GM18508 (cell line): ENCODE data around the gene PTPRE.

Experiments used
- ATAC-seq: cut with Tn5 transposase; IDR thresholded peaks from one replicate; pipeline ENCODE4 v1.9.1; 2021; ENCODE audit warnings: moderate number of reproducible peaks; ENCODE audit not compliant: insufficient read depth, unreplicated experiment

Gene PTPRE

DNA sequence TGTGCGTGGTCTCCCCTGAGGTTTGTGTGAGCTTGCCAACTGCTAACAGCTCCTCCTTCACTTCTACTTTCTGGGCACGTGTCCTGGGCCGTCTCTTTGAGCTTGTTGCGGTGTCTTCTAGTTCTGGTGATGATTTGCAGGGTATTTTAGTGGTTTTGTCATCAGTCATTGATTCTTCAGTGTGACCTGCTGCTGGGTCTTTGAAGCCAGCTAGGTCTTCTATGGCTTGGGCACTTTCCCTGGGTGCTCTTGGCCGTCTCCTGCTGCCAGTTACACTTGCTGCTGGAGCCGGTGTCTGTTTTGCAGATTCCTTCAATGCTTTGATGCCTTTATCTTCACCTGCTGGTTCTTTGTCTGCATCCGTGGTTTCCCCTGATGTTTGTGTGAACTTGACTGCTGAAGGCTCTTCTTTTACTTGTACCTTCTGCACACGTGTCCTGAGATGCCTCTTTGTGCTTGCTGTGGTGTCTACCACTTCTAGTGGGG lies 196.4 kb downstream of the PTPRE start:
- ATAC-seq: no peak

DNA sequence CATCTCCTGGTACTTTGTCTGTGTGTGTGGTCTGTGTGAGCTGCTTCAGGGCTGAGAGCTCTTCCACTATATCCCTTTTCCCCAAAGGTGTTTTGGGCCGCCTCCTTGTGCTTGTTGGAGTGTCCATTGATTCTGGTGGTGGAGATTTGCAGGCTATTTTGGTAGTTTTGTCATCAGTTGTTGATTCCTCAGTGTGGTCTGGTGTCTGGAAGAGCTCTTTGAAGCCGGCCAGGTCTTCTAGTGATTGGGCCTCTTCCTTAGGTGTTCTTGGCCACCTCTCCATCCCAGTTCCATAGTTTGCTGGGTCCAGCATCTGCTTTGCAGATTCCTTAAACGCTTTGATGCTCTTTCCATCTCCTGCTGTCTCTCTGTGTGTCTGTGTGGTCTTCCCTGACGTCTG lies 198.5 kb downstream of the PTPRE start:
- ATAC-seq: no peak

DNA sequence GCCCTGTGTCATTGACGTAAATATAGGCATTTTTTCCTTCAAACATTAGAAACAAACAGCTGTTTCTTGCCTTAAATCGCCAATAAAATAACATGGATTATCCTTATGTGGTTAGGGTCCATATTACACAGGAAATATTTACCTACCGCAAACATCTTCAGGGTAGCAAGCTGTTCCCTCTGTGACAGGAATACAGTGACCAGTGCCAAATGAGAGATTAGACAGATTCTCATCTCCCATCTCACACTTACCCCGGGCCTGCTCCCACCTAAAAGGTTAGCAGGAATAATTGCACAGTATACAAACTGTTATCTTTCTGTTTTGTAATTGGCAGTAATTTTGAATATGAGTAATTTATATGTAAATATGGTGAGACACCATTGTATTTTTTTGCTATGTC lies 202.8 kb downstream of the PTPRE start:
- ATAC-seq: no peak

DNA sequence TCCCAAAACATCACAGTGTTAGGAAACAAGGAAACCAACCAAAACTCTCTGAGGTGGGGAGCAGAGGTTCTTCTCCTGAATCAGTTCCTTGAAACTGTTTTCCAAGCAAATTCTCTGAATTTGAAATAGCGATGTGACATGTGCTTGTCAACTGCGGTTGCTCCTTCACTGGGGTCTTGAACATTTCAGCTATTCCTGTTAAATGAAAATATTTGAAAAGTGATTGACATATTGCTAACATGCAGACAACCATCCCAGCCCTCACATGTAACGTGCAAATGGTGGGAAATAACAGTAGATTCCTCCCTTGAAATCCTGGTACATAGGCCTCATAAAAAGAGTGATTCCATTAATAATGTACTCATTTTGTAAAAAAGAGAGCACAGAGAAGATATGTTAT lies 203.4 kb downstream of the PTPRE start:
- no peak for ATAC-seq

DNA sequence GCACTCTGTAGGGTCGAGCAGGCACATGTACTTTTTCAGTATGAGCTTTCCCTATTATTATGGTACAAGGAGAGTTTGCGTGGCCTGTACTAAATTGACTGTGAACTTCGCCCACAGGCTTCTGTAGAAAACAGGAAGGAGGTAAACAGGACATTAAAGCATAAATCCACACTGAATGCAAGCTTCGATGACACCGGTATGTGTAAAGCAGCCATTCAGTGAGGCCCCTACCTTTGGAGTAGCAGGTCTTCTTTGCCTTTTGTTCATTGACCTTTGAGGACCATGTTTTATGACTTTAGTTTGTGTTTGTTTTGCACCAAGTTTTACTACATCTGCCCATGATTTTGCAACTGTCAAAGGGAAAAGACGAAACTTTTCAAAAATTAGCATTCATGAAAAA lies 204.8 kb downstream of the PTPRE start:
- no peak for ATAC-seq

DNA sequence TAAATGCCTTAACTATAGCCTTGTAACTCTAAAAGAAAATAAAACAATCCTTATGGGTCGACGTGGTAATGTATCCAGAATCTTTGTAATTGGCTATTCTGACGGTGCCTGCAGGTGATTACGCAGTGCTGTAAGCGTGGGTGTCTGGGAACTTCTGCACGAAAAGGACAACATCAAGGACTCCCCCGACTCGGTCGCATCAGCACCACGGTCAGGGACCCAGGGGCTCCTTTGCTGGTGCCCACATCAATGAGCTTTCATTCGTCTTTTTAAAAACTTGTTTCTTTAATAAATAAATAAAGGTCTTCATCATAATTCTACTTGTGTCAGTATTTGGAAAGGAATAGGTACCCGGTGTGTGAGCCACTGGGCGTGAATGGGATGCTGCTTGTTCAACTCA lies 206.1 kb downstream of the PTPRE start:
- ATAC-seq: no peak

DNA sequence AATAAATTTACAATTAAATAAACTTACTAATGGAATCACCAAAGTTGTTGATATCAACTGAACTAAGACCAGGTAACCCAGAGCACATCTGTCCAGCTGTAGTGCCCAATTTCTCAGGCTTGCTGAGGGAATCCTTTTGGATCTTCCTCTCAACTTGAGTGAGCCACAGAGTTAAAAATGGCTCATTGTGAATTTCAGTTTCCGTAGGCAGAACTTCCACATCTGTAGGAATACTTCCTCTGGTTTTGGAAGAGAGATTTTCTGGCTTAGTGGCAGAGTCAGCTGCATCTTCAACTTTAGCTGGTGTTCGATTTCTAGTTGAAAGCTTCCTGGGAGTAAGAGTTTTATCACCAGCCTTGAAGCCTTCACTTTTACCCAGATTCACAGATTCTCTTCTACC lies 208.0 kb downstream of the PTPRE start:
- ATAC-seq: no peak

DNA sequence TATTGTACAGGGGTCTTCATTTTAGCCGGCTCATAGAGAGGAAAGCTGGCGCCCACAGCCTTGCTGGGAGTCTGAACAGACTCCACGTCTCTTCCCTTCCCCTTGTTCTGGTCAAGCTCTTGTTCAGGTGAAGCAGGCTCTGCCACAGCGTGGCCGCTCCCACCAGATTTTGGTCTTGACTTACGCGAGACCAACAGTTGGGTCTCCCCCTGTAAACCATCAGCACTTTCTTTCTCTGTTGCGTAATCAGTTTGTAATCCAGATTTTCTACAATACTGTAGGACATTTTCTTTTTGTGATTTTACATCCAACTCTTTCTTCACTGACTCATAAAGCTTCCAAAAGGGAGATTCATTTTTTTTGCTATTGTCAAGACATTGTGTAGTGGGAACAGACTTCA lies 208.5 kb downstream of the PTPRE start:
- ATAC-seq: no peak

DNA sequence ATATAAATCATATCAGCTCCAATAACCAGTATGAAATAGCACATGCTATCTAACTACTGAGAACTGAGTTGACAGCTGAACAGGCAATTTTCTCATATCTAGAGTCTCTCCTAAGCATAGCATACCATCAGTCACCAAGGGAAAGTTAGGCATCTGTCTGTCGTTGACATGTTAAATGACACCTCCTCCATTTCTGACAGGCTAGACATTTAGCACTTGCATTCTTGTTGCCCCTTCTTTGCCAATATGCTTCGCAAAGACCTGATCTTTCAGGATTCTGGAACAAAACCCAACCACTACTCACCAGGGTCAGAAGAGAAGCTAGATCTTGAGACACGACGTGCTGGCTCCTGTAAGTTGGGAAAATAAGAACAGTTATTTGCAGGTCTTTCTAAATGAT lies 209.3 kb downstream of the PTPRE start:
- no peak for ATAC-seq

DNA sequence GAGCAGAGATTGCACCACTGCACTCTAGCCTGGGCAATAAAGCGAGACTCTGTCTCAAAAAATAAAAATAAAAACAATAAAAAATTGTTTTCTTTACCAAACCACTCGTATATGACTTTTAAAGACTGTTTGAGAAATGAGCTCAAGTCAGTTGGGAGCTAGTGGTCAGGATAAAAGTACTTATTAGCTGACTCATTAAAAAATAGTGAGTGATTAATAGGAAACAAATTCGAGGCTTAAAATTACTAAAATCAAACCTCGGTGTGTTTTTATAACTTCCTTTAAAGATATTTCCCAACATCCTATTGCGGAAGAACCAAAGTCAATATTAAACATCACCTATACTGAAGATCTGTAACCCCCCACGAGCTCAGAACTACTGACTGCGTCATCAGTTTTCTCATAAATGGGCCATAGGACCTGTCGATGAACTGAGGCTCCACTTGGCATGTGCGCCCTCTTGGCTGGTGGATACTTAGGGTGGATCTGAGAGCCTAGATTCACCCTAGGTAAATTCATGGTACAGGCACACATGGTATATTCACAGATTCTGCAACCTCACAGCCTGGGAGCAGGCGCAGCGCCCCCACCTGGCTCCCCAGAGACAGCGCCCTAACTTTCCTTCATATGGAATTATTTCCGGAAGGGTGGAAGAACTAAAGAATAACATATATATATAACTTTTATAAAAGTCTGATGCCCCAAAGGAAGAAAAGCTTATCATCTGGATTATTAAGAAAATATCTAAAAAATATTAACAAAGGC lies 210.1 kb downstream of the PTPRE start:
- ATAC-seq: no peak

DNA sequence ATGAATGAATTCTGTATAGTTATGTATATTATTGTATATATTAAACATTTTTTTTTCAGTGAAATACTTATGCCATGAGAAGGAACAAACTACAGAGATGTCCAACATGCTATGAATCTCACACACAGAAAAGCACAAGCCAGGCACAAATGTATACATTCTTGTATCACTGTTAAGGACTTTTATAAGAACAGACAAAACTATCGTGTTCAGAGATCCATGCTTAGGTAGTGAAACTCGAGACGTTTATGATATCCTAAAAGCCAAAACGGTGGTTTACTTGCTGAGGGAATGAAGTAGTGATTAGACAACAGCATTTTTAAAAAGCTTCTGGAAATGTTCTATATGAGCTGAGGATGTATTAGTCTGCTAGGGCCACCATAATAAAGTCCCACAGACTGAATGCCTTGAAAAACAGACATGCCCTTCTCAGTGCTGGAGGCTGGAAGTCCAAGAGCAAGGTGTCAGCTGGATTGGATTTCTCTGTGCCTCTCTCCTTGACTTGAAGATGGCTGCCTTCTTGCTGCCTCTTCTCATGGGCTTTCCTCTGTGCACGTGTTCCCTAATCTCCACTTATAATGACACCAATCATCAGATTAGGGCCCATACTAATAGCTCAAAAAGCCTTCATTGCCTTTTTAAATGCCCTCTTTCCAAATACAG lies 215.0 kb downstream of the PTPRE start:
- no peak for ATAC-seq

DNA sequence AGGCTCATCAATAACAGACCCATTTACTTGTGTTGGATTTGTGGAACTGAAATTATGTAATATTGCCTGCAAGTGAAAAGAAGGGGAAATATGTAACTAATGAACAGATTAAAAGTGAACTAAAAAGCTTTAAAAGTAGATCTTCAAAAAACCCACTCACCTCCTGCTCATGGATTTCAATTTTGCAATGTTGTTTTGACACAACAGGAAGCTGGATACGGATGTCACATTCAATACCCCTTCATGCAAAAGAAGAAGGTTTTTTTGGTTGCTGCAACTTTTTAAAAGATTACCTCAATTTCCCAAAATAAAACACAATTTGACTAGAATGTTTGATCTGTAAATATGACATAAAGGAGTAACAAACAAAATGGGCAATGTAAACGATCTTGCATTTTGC lies 216.0 kb downstream of the PTPRE start:
- no peak for ATAC-seq

DNA sequence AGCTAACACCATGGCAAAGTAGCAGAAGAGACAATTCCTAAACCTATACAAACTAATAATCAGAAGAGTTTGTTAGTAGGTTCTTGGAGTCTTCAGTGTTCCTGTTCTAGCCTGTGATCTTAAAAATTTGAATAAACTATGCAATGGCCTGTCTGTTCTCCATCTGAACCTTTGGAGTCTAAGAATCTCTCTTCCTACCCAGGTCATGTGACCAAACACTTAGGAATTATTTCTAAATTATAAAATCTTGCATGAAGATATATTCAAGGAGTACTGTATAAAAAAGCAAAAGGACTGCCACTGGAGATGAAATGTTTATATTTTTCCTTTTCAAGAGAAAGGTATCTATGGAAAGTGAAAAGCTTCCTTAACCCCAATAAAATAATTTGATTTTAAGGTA lies 216.9 kb downstream of the PTPRE start:
- ATAC-seq: no peak

DNA sequence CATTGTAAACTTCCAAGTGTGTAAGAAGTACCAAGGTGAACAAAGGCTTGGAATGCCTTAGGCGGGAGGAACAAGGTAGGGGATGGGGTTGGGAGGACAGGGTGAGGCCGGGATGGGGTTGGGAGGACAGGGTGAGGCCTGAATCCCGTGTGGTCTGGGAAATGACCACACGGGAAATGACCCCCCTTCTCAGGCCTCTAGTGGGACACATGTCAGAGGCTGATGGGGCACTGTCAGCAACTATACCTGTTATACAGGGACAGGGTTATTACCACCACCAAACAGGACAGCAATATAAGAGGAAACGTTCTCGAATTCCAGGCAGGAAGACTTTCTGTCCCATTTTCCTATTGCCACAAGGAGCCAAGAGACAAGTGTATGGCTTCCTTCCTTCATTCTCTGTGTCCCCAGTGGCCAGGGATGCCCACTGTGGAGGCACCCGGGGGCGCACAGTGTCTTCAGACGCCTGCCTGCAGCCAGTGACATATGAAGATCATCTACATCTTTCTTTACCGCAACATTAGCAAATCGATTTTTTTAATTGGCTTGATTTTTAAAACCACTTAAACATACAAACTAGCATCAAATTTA lies 218.0 kb downstream of the PTPRE start:
- no peak for ATAC-seq

DNA sequence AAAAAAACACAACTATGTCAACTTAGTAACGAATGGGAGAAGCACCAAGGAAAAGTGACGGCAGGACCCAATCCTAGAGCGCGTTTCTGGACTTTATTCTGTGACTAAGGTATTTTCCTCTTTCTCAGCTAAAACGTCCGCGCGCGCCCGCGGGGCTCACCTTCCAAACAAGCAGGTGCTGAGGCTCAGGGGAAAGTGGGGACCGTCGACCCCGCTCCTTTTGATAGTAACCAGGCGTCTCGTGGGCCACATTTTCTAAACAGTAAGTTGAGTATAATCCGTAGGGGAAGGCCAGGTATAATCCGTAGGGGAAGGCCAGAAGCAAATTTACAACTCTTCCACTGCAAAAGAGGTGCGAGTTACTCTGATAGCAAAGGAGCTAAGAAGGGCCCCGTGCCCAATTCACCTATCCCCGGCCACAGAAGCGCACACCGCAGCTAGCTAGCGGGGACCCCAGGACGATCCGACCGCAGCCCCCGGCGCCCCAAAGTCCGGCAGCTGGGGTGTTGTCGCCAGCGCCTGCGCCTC lies 218.6 kb downstream of the PTPRE start:
- ATAC-seq: no peak

DNA sequence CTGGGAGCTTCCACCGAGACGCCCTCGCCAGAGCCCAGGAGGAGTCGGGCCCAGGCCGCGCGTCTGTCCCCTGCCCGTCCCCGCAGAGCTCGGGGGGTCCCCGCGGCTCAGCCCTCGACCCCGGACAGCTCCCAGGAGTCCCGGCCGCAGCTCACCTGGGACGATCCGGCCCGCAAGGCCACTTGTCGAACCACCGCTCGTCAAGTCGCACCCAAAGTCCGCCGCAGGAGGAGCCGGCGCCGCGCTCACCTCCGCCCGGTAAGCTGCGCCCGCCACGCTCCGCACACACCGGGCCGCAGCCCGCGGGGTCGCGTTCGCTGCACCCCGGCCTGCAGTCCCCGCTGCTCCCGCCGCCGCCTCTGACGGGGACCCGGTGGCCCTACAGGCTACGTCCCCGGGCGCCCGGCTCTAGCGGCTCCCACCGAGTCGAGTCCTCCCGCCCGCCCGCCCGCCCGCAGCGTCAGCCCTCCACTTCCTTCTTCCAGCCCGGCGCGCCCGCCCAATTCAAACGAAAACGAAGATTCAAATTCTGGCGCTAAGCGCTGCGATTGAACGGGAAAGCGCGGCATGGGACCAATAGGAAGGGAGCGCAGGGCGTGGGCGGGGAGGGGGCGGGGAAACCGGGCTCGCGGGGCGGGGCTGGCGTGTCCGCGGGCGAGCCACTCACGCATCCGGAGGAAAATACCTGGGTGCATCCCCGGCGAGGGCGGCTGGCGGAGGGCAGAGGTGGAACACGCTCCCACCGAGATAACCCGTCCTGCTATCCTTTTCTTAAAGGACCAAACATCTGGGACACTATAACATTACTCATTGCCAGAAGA lies 219.3 kb downstream of the PTPRE start, which contains the start of gene MKI67:
MKI67 (minus strand) TSS at position 480 of the 821 bp plus-strand sequence. CDS start 756 bp downstream, outside the sequence.
- peak; percentile 59 for ATAC-seq

DNA sequence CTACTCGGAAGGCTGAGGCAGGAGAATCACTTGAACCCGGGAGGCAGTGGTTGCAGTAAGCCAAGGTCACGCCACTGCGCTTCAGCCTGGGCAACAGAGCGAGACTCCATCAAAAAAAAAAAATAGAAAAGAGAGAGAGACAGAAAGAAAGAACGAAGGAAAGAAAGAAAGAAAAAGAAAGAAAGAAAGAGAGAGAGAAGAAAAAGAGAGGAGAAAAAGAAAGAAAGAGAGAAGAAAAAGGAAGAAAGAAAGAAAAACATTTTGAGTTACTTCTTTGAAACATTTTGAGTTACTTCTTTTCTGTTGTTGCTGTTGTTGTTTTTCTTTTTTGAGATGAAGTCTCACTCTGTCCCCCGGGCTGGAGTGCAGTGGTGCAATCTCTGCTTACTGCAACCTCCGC lies 221.7 kb downstream of the PTPRE start:
- ATAC-seq: no peak

DNA sequence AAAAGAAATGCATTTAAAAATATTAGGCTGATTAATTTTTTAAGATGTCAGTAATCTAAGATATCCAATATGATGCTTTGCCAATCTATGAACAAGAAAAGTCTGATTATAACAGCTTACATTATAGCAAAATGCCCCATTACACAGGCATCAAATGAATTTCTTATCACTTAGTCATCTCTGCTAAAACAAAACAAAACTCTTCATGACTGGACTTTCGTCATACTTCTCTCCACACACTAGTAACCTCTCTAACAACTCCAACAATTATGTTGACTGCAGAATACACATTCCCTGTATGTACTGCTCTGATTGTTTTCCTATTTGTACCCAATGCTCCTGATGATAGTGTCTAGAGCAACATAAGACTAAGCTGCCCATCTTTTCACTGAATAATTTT lies 223.1 kb downstream of the PTPRE start:
- ATAC-seq: no peak
